NCI-H1105 treated with DMSO at 0.1 percent for 48 hours (cell line): ENCODE results near the gene SOAT2.
"Not testable (repeated sequence)": the region's sequence is repeated elsewhere in the genome, so short reads cannot be mapped to it uniquely, and the experiment has no call there.

Experiments
- DNase-seq: peaks from one replicate; lab custom pipeline; 2025; lab: John Stamatoyannopoulos, UW

The SOAT2 gene

GRCh38 chr12:53147181-53147580, 43.9 kb downstream of the SOAT2 start:
- DNase-seq, result no peak

GRCh38 chr12:53147653-53148052, 44.4 kb downstream of the SOAT2 start:
- DNase-seq, result no peak

- DNase-seq, result no peak
Observed at GRCh38 chr12:53151039-53151438, 47.8 kb downstream of the SOAT2 start.

- DNase-seq, result no peak
Observed at GRCh38 chr12:53152390-53152789, 49.1 kb downstream of the SOAT2 start.

- DNase-seq, result peak; percentile 56
Observed at GRCh38 chr12:53159195-53159839, 56.0 kb downstream of the SOAT2 start.

GRCh38 chr12:53160000-53160399, 56.7 kb downstream of the SOAT2 start:
- DNase-seq, result no peak

- no peak for DNase-seq
Observed at GRCh38 chr12:53160673-53161072, 57.4 kb downstream of the SOAT2 start.

- DNase-seq, result no peak
Observed at GRCh38 chr12:53161119-53161911, 58.0 kb downstream of the SOAT2 start.

GRCh38 chr12:53163008-53163407, 59.7 kb downstream of the SOAT2 start:
- DNase-seq, result not testable (repeated sequence)

- no peak for DNase-seq
Observed at GRCh38 chr12:53166837-53167236, 63.6 kb downstream of the SOAT2 start.

- no peak for DNase-seq
Observed at GRCh38 chr12:53169644-53170043, 66.4 kb downstream of the SOAT2 start.

- no peak for DNase-seq
Observed at GRCh38 chr12:53170215-53170614, 66.9 kb downstream of the SOAT2 start.

GRCh38 chr12:53170876-53171724, 67.8 kb downstream of the SOAT2 start:
- DNase-seq, result no peak

- peak; percentile 7 for DNase-seq
Observed at GRCh38 chr12:53171725-53172329, 68.5 kb downstream of the SOAT2 start.

GRCh38 chr12:53172352-53172751, 69.1 kb downstream of the SOAT2 start:
- DNase-seq, result no peak

- no peak for DNase-seq
Observed at GRCh38 chr12:53173085-53173715, 69.9 kb downstream of the SOAT2 start.
